BLaER1 (cell line): Measurements from ENCODE around the gene GCNT4.

Experiments
- H3K27ac ChIP-seq: shearing (Covaris generic); formaldehyde crosslinking; 2 replicates; pipeline ENCODE4 v1.8.1; 2022
- H3K27me3 ChIP-seq: shearing (Covaris generic); formaldehyde crosslinking; 2 replicates; pipeline ENCODE4 v1.8.1; 2022
- H3K36me3 ChIP-seq: shearing (Covaris generic); formaldehyde crosslinking; 2 replicates; pipeline ENCODE4 v1.8.1; 2022
- H3K4me1 ChIP-seq: shearing (Covaris generic); formaldehyde crosslinking; 2 replicates; pipeline ENCODE4 v1.8.1; 2022
- H3K4me2 ChIP-seq: shearing (Covaris generic); formaldehyde crosslinking; 2 replicates; pipeline ENCODE4 v1.8.1; 2022
- H3K4me3 ChIP-seq: shearing (Covaris generic); formaldehyde crosslinking; 2 replicates; pipeline ENCODE4 v1.8.1; 2022
- H3K9ac ChIP-seq: shearing (Covaris generic); formaldehyde crosslinking; 2 replicates; pipeline ENCODE4 v1.8.1; 2022
- H3K9me3 ChIP-seq: shearing (Covaris generic); formaldehyde crosslinking; 2 replicates; pipeline ENCODE4 v1.8.1; 2022
- H4K20me1 ChIP-seq: shearing (Covaris generic); formaldehyde crosslinking; 2 replicates; pipeline ENCODE4 v1.8.1; 2022
- Cebpa-rat ChIP-seq: shearing (Covaris generic); IDR thresholded peaks from 2 replicates; pipeline ENCODE4 v1.8.1; 2022

GCNT4 gene

GRCh38 chr5:75043633-75044264, 8.6 kb downstream of the GCNT4 start:
- no peaks in the 10 kb centered on the region for H3K4me1 ChIP-seq
- no peak overlapping the region for H3K9ac ChIP-seq
- no peaks in the 10 kb centered on the region for H3K9me3 ChIP-seq
- no peak for TF ChIP-seq Cebpa-rat
- no peak overlapping the region for H3K4me2 ChIP-seq
- H4K20me1 ChIP-seq, result no peaks in the 10 kb centered on the region
- H3K27ac ChIP-seq, result no peak overlapping the region
- no peak overlapping the region for H3K4me3 ChIP-seq
- H3K36me3 ChIP-seq, result no peaks in the 10 kb centered on the region
- no peaks in the 10 kb centered on the region for H3K27me3 ChIP-seq

GRCh38 chr5:75042522-75042921, 9.8 kb downstream of the GCNT4 start:
- no peaks in the 10 kb centered on the region for H3K9me3 ChIP-seq
- no peak overlapping the region for H3K9ac ChIP-seq
- no peaks in the 10 kb centered on the region for H3K27me3 ChIP-seq
- H3K27ac ChIP-seq, result no peak overlapping the region
- TF ChIP-seq Cebpa-rat, result no peak
- H3K4me2 ChIP-seq, result no peak overlapping the region
- H4K20me1 ChIP-seq, result no peaks in the 10 kb centered on the region
- no peak overlapping the region for H3K4me3 ChIP-seq
- H3K36me3 ChIP-seq, result no peaks in the 10 kb centered on the region
- no peaks in the 10 kb centered on the region for H3K4me1 ChIP-seq

- Histone ChIP-seq H3K4me2 (no peak overlapping the region), H4K20me1 (no peaks in the 10 kb centered on the region), H3K9me3 (no peaks in the 10 kb centered on the region), H3K36me3 (no peaks in the 10 kb centered on the region), H3K4me1 (no peaks in the 10 kb centered on the region), H3K4me3 (no peak overlapping the region), H3K27me3 (no peaks in the 10 kb centered on the region), H3K27ac (no peak overlapping the region), H3K9ac (no peak overlapping the region)
- TF ChIP-seq Cebpa-rat, result no peak
These were observed 11.4 kb downstream of the GCNT4 start for GRCh38 chr5:75040973-75041372.

GRCh38 chr5:75037106-75037505, 15.3 kb downstream of the GCNT4 start:
- H4K20me1 ChIP-seq, result no peaks in the 10 kb centered on the region
- H3K4me3 ChIP-seq, result no peak overlapping the region
- TF ChIP-seq Cebpa-rat, result no peak
- H3K9me3 ChIP-seq, result no peaks in the 10 kb centered on the region
- no peak overlapping the region for H3K27ac ChIP-seq
- no peaks in the 10 kb centered on the region for H3K36me3 ChIP-seq
- H3K9ac ChIP-seq, result no peak overlapping the region
- H3K4me1 ChIP-seq, result peaks cover 8% of the 10 kb centered on the region
- no peak overlapping the region for H3K4me2 ChIP-seq
- H3K27me3 ChIP-seq, result no peaks in the 10 kb centered on the region

- H4K20me1 ChIP-seq, result no peaks in the 10 kb centered on the region
- no peak overlapping the region for H3K4me3 ChIP-seq
- TF ChIP-seq Cebpa-rat, result no peak
- H3K27ac ChIP-seq, result no peak overlapping the region
- H3K36me3 ChIP-seq, result no peaks in the 10 kb centered on the region
- H3K9ac ChIP-seq, result no peak overlapping the region
- peaks cover 8% of the 10 kb centered on the region for H3K4me1 ChIP-seq
- no peaks in the 10 kb centered on the region for H3K27me3 ChIP-seq
- peak overlapping the region; percentile 43 for H3K4me2 ChIP-seq
- no peaks in the 10 kb centered on the region for H3K9me3 ChIP-seq
These were observed 18.1 kb downstream of the GCNT4 start for GRCh38 chr5:75034137-75034739.

- no peak overlapping the region for H3K9ac ChIP-seq
- H3K4me2 ChIP-seq, result no peak overlapping the region
- H3K36me3 ChIP-seq, result no peaks in the 10 kb centered on the region
- TF ChIP-seq Cebpa-rat, result no peak
- peaks cover 8% of the 10 kb centered on the region for H3K4me1 ChIP-seq
- H3K27me3 ChIP-seq, result no peaks in the 10 kb centered on the region
- no peaks in the 10 kb centered on the region for H3K9me3 ChIP-seq
- no peak overlapping the region for H3K27ac ChIP-seq
- H4K20me1 ChIP-seq, result no peaks in the 10 kb centered on the region
- no peak overlapping the region for H3K4me3 ChIP-seq
These were observed 21.0 kb downstream of the GCNT4 start for GRCh38 chr5:75031366-75031765.

- H3K4me1 ChIP-seq, result no peaks in the 10 kb centered on the region
- H3K36me3 ChIP-seq, result no peaks in the 10 kb centered on the region
- no peak overlapping the region for H3K27ac ChIP-seq
- H3K4me3 ChIP-seq, result no peak overlapping the region
- TF ChIP-seq Cebpa-rat, result no peak
- no peaks in the 10 kb centered on the region for H3K9me3 ChIP-seq
- H3K9ac ChIP-seq, result no peak overlapping the region
- H3K4me2 ChIP-seq, result no peak overlapping the region
- no peaks in the 10 kb centered on the region for H3K27me3 ChIP-seq
- no peaks in the 10 kb centered on the region for H4K20me1 ChIP-seq
These were observed 24.3 kb downstream of the GCNT4 start for GRCh38 chr5:75028090-75028489.

GRCh38 chr5:75023368-75024159, 28.8 kb downstream of the GCNT4 start:
- Histone ChIP-seq H3K4me2 (no peak overlapping the region), H3K9ac (no peak overlapping the region)

GRCh38 chr5:75021800-75022199, 30.6 kb downstream of the GCNT4 start:
- H3K9ac ChIP-seq, result no peak overlapping the region
- H3K9me3 ChIP-seq, result no peaks in the 10 kb centered on the region
- H3K27me3 ChIP-seq, result no peaks in the 10 kb centered on the region
- no peak overlapping the region for H3K4me3 ChIP-seq
- H3K4me2 ChIP-seq, result no peak overlapping the region
- no peak overlapping the region for H3K27ac ChIP-seq
- no peaks in the 10 kb centered on the region for H3K4me1 ChIP-seq
- H3K36me3 ChIP-seq, result no peaks in the 10 kb centered on the region
- TF ChIP-seq Cebpa-rat, result no peak
- no peaks in the 10 kb centered on the region for H4K20me1 ChIP-seq

More at GRCh38 chr5:75023368-75024159, 28.8 kb downstream of the GCNT4 start:
- no peak for TF ChIP-seq Cebpa-rat
- H3K27ac ChIP-seq, result no peak overlapping the region
- no peaks in the 10 kb centered on the region for H3K27me3 ChIP-seq
- no peaks in the 10 kb centered on the region for H3K36me3 ChIP-seq
- no peaks in the 10 kb centered on the region for H3K4me1 ChIP-seq
- no peaks in the 10 kb centered on the region for H3K9me3 ChIP-seq
- H4K20me1 ChIP-seq, result no peaks in the 10 kb centered on the region
- no peak overlapping the region for H3K4me3 ChIP-seq

GRCh38 chr5:75021219-75021618, 31.1 kb downstream of the GCNT4 start:
- H3K9me3 ChIP-seq, result no peaks in the 10 kb centered on the region
- TF ChIP-seq Cebpa-rat, result no peak
- H4K20me1 ChIP-seq, result no peaks in the 10 kb centered on the region
- H3K27me3 ChIP-seq, result no peaks in the 10 kb centered on the region
- H3K9ac ChIP-seq, result no peak overlapping the region
- H3K4me2 ChIP-seq, result no peak overlapping the region
- H3K4me1 ChIP-seq, result no peaks in the 10 kb centered on the region
- no peak overlapping the region for H3K27ac ChIP-seq
- H3K4me3 ChIP-seq, result no peak overlapping the region
- H3K36me3 ChIP-seq, result no peaks in the 10 kb centered on the region
